NCI-H510A treated with DMSO at 0.1 percent for 48 hours (cell line): ENCODE results near the gene TMEM42.

Experiments used
- DNase-seq: peaks from one replicate; lab custom pipeline; 2025; lab: John Stamatoyannopoulos, UW

Gene TMEM42

GRCh38 chr3:44910693-44911092 is 49.0 kb downstream of the TMEM42 start:
- no peak for DNase-seq

DNA sequence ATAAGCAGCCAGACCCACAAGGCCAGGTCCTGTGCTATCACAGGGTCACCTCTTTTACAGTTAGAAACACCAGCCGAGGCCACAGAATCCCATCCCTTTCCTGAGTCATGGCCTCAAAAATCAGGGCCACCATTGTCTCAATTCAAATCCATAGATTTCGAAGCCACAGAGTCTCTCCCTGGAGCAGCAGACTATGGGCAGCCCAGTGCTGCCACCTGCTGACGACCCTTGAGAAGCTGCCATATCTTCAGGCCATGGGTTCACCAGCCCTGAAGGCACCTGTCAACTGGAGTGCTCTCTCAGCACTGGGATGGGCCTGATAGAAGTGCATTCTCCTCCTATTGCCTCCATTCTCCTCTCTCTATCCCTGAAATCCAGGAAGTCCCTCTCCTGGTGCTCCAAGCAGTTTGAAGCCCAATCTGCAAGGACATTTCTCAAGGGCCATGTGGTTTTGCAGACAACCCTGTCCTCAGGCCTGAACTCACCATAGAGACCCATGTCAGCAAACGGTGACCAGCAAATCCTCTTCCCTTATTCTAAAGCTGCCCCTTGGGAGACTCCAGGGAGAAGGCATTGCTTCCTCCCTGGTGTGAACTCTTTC is 52.3 kb downstream of the TMEM42 start:
- peak; percentile 32 for DNase-seq

GRCh38 chr3:44914936-44915335 is 53.2 kb downstream of the TMEM42 start:
- DNase-seq: no peak
